A549 (cell line): ENCODE measurements around the gene ZMYM1.
"Not testable (repeated sequence)": the region's sequence is repeated elsewhere in the genome, so short reads cannot be mapped to it uniquely, and the experiment has no call there.

Experiments used
- TF ChIP-seq, protein P1 (sequence below): fragments of >200 bp; sonication (Bioruptor Twin); formaldehyde crosslinking; IDR thresholded peaks from 3 replicates; pipeline ENCODE4 v1.5.1; 2016
- TF ChIP-seq, protein P2 (sequence below): IDR thresholded peaks from 2 replicates; pipeline ENCODE4 v1.6.1; 2012

DNA sequence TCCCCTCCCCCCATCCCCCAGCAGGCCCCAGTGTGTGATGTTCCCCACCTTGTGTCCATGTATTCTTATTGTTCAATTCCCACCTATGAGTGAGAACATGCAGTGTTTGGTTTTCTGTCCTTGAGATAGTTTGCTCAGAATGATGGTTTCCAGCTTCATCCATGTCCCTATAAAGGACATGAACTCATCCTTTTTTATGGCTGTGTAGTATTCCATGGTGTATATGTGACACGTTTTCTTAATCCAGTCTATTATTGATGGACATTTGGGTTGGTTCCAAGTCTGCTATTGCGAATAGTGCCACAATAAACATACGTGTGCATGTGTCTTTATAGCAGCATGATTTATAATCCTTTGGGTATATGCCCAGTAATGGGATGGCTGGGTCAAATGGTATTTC, 24.9 kb upstream of the ZMYM1 start:
- TF ChIP-seq, protein P1, sequence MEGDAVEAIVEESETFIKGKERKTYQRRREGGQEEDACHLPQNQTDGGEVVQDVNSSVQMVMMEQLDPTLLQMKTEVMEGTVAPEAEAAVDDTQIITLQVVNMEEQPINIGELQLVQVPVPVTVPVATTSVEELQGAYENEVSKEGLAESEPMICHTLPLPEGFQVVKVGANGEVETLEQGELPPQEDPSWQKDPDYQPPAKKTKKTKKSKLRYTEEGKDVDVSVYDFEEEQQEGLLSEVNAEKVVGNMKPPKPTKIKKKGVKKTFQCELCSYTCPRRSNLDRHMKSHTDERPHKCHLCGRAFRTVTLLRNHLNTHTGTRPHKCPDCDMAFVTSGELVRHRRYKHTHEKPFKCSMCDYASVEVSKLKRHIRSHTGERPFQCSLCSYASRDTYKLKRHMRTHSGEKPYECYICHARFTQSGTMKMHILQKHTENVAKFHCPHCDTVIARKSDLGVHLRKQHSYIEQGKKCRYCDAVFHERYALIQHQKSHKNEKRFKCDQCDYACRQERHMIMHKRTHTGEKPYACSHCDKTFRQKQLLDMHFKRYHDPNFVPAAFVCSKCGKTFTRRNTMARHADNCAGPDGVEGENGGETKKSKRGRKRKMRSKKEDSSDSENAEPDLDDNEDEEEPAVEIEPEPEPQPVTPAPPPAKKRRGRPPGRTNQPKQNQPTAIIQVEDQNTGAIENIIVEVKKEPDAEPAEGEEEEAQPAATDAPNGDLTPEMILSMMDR: not testable (repeated sequence)
- TF ChIP-seq, protein P2, sequence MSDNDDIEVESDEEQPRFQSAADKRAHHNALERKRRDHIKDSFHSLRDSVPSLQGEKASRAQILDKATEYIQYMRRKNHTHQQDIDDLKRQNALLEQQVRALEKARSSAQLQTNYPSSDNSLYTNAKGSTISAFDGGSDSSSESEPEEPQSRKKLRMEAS: not testable (repeated sequence)
